HFFc6 (cell line): ENCODE data around the gene OS9. TPM values are rescaled to one million over a fixed set of nuclear protein-coding genes. Genes with fewer than 3 reads are reported as not detected.

Experiments
- DNase-seq: peaks from one replicate; pipeline ENCODE4 v3.0.0-alpha.2; 2018
- H3K27ac Mint-ChIP-seq: 2 replicates; pipeline ENCODE4 v1.8.0; 2020; ENCODE audit warnings: mild to moderate bottlenecking, mixed read lengths
- H3K27me3 Mint-ChIP-seq: 2 replicates; pipeline ENCODE4 v1.8.0; 2021; ENCODE audit warnings: mild to moderate bottlenecking, moderate library complexity, mixed read lengths; ENCODE audit not compliant: insufficient read depth
- H3K36me3 Mint-ChIP-seq: 2 replicates; pipeline ENCODE4 v1.8.0; 2021; ENCODE audit warnings: low read depth, mixed read lengths
- H3K4me1 Mint-ChIP-seq: 2 replicates; pipeline ENCODE4 v1.8.0; 2020; ENCODE audit warnings: low read depth, mixed read lengths
- H3K4me3 Mint-ChIP-seq: 2 replicates; pipeline ENCODE4 v1.8.0; 2020; ENCODE audit warnings: mild to moderate bottlenecking, moderate library complexity, mixed read lengths
- H3K9me3 Mint-ChIP-seq: 2 replicates; pipeline ENCODE4 v1.8.0; 2020; ENCODE audit warnings: mild to moderate bottlenecking, mixed read lengths
- total RNA-seq, 6 experiments: library from RNA; stranded (reverse); fragmentation: NEBNext Ultra II Directional; extraction: Animal tissue kit (Norgen Biotek cat#: 25700); gene quantifications; 2 replicates in 1 of 6; 3 replicates in 5 of 6; pipeline ENCODE4 v1.2.3, GENCODE V29; 2021
- TF ChIP-seq, protein P1 (sequence below): fragments of 200-600 bp; sonication (generic); IDR thresholded peaks from 2 replicates; pipeline ENCODE4 v1.5.0; 2021; ENCODE audit warnings: antibody characterized with exemption, mild to moderate bottlenecking

OS9 gene
- total RNA-seq, 6 experiments from 2014 or later, result 150 to 158 (median 156) TPM

DNA sequence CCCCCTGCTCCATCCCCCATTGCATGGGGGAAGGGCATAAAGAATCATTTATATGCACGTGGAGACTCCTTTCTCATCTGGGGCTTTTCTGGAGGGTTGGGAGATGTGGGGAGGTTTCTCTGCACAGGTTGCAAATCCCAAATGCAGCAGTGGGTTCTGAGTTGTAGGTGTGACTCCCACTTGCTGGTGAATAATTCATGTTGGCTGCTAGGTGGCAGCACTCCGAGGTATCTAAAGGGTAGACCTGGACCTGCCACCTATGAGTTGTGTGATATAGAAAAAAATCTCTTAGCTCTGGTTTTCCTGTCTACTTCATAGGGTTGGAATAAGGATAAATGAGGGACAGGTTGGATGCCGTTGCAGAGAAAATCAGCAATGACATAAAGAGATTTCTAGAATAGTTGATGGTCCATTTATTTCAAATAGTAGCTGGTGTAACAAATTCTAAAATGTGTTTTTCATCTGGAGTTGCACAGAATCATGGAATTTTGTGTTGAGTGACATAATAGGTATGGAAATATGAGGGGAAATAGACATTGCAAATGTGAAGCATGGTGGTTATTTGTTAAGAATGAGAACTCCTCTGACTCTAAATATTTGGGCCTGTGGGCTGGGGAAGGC, 65.5 kb downstream of the OS9 start:
- no peaks in the 10 kb centered on the region for H3K9me3 Mint-ChIP-seq
- no peak for DNase-seq
- no peak overlapping the region for H3K4me3 Mint-ChIP-seq
- peaks cover 25% of the 10 kb centered on the region for H3K27me3 Mint-ChIP-seq
- H3K4me1 Mint-ChIP-seq, result peaks cover 7% of the 10 kb centered on the region
- H3K27ac Mint-ChIP-seq, result no peak overlapping the region
- TF ChIP-seq, protein P1, sequence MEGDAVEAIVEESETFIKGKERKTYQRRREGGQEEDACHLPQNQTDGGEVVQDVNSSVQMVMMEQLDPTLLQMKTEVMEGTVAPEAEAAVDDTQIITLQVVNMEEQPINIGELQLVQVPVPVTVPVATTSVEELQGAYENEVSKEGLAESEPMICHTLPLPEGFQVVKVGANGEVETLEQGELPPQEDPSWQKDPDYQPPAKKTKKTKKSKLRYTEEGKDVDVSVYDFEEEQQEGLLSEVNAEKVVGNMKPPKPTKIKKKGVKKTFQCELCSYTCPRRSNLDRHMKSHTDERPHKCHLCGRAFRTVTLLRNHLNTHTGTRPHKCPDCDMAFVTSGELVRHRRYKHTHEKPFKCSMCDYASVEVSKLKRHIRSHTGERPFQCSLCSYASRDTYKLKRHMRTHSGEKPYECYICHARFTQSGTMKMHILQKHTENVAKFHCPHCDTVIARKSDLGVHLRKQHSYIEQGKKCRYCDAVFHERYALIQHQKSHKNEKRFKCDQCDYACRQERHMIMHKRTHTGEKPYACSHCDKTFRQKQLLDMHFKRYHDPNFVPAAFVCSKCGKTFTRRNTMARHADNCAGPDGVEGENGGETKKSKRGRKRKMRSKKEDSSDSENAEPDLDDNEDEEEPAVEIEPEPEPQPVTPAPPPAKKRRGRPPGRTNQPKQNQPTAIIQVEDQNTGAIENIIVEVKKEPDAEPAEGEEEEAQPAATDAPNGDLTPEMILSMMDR, result peak; percentile 72
- peaks cover 5% of the 10 kb centered on the region; the same call in 1 of the 2 replicates for H3K36me3 Mint-ChIP-seq

DNA sequence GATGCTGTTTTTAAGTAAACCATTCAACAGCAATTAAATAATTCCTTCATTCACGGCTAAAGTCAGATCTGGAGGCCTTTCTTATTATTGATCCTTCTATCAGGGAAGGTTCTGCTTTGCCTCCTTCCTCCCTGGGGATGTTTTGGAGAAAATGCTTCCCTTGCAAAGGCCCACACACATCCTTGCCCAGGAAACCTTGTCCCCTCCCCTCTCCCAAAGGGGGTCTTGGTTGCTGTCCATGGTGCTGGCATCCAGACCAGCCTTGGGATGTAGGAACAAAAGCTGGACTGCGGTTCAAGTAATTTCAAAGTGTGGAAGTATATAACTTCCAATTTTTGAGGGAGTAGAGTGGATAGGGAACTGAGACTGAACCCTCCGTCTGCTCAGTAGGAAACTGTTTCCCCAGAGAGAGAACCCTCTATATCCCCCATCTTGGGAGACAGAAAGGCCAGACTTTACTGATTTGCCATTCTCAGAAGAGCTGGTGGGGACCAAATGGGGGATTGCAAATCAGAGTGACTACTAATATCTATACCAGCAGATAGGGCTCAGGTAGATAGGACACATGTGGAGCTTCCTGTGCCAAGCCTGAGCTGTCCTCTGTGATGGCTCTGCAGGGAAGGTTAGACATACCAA, 66.5 kb downstream of the OS9 start:
- peaks cover 9% of the 10 kb centered on the region; the same call in 1 of the 2 replicates for H3K4me1 Mint-ChIP-seq
- peaks cover 5% of the 10 kb centered on the region; the same call in 1 of the 2 replicates for H3K36me3 Mint-ChIP-seq
- H3K27ac Mint-ChIP-seq, result no peak overlapping the region
- H3K9me3 Mint-ChIP-seq, result no peaks in the 10 kb centered on the region
- H3K4me3 Mint-ChIP-seq, result no peak overlapping the region
- no peak for DNase-seq
- TF ChIP-seq, protein P1, result no peak
- peaks cover 23% of the 10 kb centered on the region for H3K27me3 Mint-ChIP-seq

DNA sequence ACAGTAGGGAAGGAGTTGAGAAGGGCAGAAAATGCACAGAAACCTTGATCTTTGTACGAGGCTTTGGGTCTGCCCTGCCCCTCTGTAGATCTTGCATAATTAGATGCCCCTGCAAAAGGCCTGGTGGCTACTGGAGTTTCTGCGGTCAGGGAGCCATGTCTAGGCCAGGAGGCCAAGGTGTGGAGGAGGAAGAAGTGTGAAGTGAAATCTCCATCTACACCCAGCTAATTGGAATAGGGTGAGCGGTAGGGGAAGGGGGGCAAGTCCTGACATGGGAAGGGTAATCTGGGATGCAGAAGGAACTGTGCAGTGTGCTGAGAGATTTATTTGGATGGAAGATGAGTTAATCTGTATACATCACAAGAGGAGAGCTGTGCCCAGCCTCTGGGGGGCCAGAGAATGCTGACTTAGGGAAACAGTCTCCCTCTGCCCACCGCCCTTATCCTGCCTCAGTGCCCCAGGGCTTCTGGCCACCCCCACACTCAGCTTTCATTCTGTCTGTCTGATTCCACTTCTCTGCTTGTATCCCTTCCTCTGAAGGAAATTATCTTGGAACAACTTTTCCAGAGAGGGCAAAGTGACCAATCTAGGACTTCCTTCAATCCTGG, 67.6 kb downstream of the OS9 start:
- Mint-ChIP-seq H3K4me3 (no peak overlapping the region), H3K27ac (no peak overlapping the region), H3K36me3 (peaks cover under 1% of the 10 kb centered on the region; the same call in 1 of the 2 replicates), H3K9me3 (no peaks in the 10 kb centered on the region), H3K4me1 (peaks cover 14% of the 10 kb centered on the region), H3K27me3 (peaks cover 18% of the 10 kb centered on the region)
- TF ChIP-seq, protein P1, result no peak
- no peak for DNase-seq

DNA sequence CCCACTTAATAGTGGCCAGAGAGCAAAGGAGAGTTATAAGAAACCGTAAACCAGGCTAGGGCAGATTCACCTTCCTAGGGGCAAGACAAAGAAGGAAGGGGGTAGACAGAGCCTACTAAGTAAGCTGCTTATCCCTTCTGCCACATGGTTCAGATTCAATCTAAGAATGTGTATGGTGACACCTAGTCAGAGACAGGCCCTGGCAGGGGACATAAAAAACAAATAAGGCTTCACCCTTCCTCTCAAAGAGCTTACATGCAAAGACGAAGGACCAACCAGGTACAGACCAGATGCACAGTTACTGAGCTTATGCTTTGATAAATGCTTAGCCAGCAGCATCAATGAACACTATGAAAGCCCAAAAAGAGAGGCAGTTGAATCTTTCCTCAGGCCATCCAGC, 68.5 kb downstream of the OS9 start:
- H3K9me3 Mint-ChIP-seq, result no peaks in the 10 kb centered on the region
- no peak for DNase-seq
- peaks cover 24% of the 10 kb centered on the region for H3K4me1 Mint-ChIP-seq
- H3K27ac Mint-ChIP-seq, result no peak overlapping the region
- no peak overlapping the region for H3K4me3 Mint-ChIP-seq
- TF ChIP-seq, protein P1, result no peak
- peaks cover 8% of the 10 kb centered on the region for H3K27me3 Mint-ChIP-seq
- no peaks in the 10 kb centered on the region for H3K36me3 Mint-ChIP-seq

DNA sequence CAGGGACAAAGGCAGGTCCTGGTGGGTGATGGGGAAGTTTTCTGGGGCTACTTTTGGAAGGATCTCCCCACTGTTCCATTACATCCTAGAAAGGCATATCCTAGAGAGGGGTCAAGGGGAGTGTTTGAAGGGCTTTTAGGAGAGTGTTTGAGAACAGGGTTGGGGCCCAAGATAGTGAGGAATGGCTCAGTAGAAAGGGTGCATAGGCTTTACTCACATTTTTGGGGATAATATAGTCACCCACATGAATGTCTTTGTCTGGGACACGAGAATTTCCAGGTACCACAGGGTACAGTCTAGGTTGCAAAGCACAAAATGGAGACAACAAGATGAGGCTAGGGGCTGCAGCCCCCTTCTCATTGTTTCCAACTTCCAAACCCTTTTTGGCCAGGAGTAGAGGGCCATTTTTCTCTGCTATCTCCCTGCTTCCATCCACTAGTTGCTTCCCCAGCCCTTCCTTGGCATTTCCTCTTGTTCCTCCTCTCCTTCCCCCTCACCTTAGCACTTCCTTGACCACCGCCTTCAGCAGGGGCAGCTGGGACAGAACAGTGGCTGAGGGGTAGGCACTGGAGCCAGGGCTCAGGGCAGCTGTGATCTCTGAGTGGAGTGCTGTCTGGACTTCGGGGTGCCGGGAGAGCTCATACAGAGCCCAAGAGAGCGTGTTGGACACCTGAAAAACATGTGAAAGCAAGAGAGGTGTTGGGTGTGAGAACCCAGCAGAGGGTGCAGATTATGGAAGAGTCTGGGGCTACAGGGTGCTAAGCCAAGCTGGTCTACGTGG, 70.1 kb downstream of the OS9 start:
- Mint-ChIP-seq H3K4me3 (peak overlapping the region; percentile 80), H3K27ac (no peak overlapping the region), H3K36me3 (peaks cover 5% of the 10 kb centered on the region), H3K9me3 (no peaks in the 10 kb centered on the region), H3K27me3 (peaks cover 4% of the 10 kb centered on the region; the same call in 1 of the 2 replicates), H3K4me1 (peaks cover 24% of the 10 kb centered on the region)
- TF ChIP-seq, protein P1, result no peak
- DNase-seq, result no peak
